Panc1 (cell line): Measurements from ENCODE around the gene DAB1. TPM values are rescaled to one million over a fixed set of nuclear protein-coding genes. Genes with fewer than 3 reads are reported as not detected.

ENCODE experiments used
- ATAC-seq: fragments of 200-7000 bp; cut with Tn5 transposase; 2 replicates; pipeline ENCODE4 v1.9.1; 2020; ENCODE audit warnings: mild to moderate bottlenecking, moderate library complexity
- BruUV-seq: library from RNA; stranded (reverse); fragments of 400-500 nt; replicated peaks from 2 replicates; lab custom pipeline; 2021; lab: Mats Ljungman, UMichigan
- CTCF ChIA-PET: fragments of 300-600 bp; sonication (Branson Sonifier 250); formaldehyde crosslinking; loops from one replicate; lab custom pipeline; 2022; ENCODE audit warnings: antibody characterized with exemption; lab: Charles Lee
- POLR2A ChIA-PET: fragments of 300-600 bp; sonication (Branson Sonifier 250); formaldehyde crosslinking; loops from one replicate; lab custom pipeline; 2022; ENCODE audit warnings: antibody characterized with exemption; lab: Charles Lee
- DNase-seq: peaks from one replicate; pipeline ENCODE4 v3.0.0-alpha.2; 2010; ENCODE audit warnings: low read depth, low spot score
- H3K27ac ChIP-seq: 2 replicates; pipeline ENCODE4 v1.5.1; 2011; ENCODE audit warnings: mild to moderate bottlenecking, low read length, inconsistent platforms
- H3K27me3 ChIP-seq: fragments of 200-500 bp; sonication (Bioruptor generic); 2 replicates; pipeline ENCODE4 v1.6.0; 2014; ENCODE audit warnings: low read length, inconsistent platforms; ENCODE audit not compliant: control insufficient read depth, insufficient read depth
- H3K36me3 ChIP-seq: fragments of 200-500 bp; sonication (Bioruptor generic); 2 replicates; pipeline ENCODE4 v1.5.1; 2014; ENCODE audit warnings: inconsistent platforms, mild to moderate bottlenecking, low read length, moderate library complexity; ENCODE audit not compliant: control insufficient read depth, insufficient read depth
- H3K4me1 ChIP-seq: 2 replicates; pipeline ENCODE4 v1.5.1; 2011; ENCODE audit warnings: inconsistent platforms, mild to moderate bottlenecking, low read length, moderate library complexity; ENCODE audit not compliant: control insufficient read depth, insufficient read depth
- H3K4me3 ChIP-seq, 2 experiments: 2 replicates each; pipeline ENCODE4 v1.5.1; 2011 to 2012; ENCODE audit warnings: low read depth in 2 of 2, low read length in 2 of 2, mild to moderate bottlenecking in 2 of 2, inconsistent platforms in 1 of 2, moderate library complexity in 1 of 2
- H3K9me3 ChIP-seq: fragments of 200-500 bp; sonication (Bioruptor generic); 2 replicates; pipeline ENCODE4 v1.5.1; 2014; ENCODE audit warnings: low read depth, mild to moderate bottlenecking, inconsistent platforms, low read length, moderate library complexity; ENCODE audit not compliant: control insufficient read depth, insufficient read depth
- POLR2AphosphoS5 ChIP-seq: IDR thresholded peaks from 2 replicates; pipeline ENCODE4 v1.6.1; 2012; ENCODE audit warnings: mild to moderate bottlenecking, low read depth, low read length, moderate library complexity
- SIN3A ChIP-seq: IDR thresholded peaks from 2 replicates; pipeline ENCODE4 v1.6.1; 2012; ENCODE audit warnings: low read depth, mild to moderate bottlenecking, low read length, moderate library complexity, borderline replicate concordance; ENCODE audit not compliant: insufficient read depth
- TCF7L2 ChIP-seq: IDR thresholded peaks from 2 replicates; pipeline ENCODE4 v1.6.1; 2011; ENCODE audit warnings: mild to moderate bottlenecking, low read depth, low read length, inconsistent platforms
- in situ Hi-C: cut with HindIII; loops from 2 replicates; pipeline ENCODE4 v1.10.0; 2016; ENCODE audit warnings: low sequenced_read_pairs, low pct_unique_long_range_greater_than_20kb
- intact Hi-C: fragments of 100-400 bp; cut with micrococcal nuclease; formaldehyde crosslinking; loops from one replicate; pipeline ENCODE4 v1.10.0; 2022; ENCODE audit not compliant: unreplicated experiment
- total RNA-seq: library from RNA; stranded (reverse); gene quantifications from one replicate; pipeline ENCODE4 v1.2.1, GENCODE V29; 2021; ENCODE audit not compliant: unreplicated experiment
- TF ChIP-seq, protein P1 (sequence below): fragments of 450-650 bp; IDR thresholded peaks from 2 replicates; pipeline ENCODE4 v1.5.1; 2017; ENCODE audit warnings: mild to moderate bottlenecking
- TF ChIP-seq, protein P2 (sequence below), 2 experiments: IDR thresholded peaks; 2 replicates each; pipeline ENCODE4 v1.6.1; 2011 to 2012; ENCODE audit warnings: low read depth in 2 of 2, control low read depth in 1 of 2, low read length in 1 of 2, mild to moderate bottlenecking in 1 of 2, moderate library complexity in 1 of 2; ENCODE audit not compliant: insufficient read depth in 1 of 2

The DAB1 gene
- total RNA-seq, 1 experiment from 2014 or later = 0.05 TPM

GRCh38 chr1:57252597-57253294 is 171.1 kb downstream of the DAB1 start:
- ATAC-seq (no peak; the same call in 1 of the 2 replicates), DNase-seq (no peak)
- no TSS peak for BruUV-seq
- POLR2A ChIA-PET = no interaction called here
- Histone ChIP-seq H3K4me1 (no peaks in the 10 kb centered on the region), H3K4me3 (no peak overlapping the region), H3K36me3 (no peaks in the 10 kb centered on the region), H3K9me3 (no peaks in the 10 kb centered on the region), H3K27me3 (no peaks in the 10 kb centered on the region), H3K27ac (no peak overlapping the region)
- CTCF ChIA-PET = no interaction called here
- intact Hi-C loops (no loop called here), in situ Hi-C loops (no loop called here)
- TF ChIP-seq, protein P1, sequence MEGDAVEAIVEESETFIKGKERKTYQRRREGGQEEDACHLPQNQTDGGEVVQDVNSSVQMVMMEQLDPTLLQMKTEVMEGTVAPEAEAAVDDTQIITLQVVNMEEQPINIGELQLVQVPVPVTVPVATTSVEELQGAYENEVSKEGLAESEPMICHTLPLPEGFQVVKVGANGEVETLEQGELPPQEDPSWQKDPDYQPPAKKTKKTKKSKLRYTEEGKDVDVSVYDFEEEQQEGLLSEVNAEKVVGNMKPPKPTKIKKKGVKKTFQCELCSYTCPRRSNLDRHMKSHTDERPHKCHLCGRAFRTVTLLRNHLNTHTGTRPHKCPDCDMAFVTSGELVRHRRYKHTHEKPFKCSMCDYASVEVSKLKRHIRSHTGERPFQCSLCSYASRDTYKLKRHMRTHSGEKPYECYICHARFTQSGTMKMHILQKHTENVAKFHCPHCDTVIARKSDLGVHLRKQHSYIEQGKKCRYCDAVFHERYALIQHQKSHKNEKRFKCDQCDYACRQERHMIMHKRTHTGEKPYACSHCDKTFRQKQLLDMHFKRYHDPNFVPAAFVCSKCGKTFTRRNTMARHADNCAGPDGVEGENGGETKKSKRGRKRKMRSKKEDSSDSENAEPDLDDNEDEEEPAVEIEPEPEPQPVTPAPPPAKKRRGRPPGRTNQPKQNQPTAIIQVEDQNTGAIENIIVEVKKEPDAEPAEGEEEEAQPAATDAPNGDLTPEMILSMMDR = no peak
- TF ChIP-seq, protein P2, sequence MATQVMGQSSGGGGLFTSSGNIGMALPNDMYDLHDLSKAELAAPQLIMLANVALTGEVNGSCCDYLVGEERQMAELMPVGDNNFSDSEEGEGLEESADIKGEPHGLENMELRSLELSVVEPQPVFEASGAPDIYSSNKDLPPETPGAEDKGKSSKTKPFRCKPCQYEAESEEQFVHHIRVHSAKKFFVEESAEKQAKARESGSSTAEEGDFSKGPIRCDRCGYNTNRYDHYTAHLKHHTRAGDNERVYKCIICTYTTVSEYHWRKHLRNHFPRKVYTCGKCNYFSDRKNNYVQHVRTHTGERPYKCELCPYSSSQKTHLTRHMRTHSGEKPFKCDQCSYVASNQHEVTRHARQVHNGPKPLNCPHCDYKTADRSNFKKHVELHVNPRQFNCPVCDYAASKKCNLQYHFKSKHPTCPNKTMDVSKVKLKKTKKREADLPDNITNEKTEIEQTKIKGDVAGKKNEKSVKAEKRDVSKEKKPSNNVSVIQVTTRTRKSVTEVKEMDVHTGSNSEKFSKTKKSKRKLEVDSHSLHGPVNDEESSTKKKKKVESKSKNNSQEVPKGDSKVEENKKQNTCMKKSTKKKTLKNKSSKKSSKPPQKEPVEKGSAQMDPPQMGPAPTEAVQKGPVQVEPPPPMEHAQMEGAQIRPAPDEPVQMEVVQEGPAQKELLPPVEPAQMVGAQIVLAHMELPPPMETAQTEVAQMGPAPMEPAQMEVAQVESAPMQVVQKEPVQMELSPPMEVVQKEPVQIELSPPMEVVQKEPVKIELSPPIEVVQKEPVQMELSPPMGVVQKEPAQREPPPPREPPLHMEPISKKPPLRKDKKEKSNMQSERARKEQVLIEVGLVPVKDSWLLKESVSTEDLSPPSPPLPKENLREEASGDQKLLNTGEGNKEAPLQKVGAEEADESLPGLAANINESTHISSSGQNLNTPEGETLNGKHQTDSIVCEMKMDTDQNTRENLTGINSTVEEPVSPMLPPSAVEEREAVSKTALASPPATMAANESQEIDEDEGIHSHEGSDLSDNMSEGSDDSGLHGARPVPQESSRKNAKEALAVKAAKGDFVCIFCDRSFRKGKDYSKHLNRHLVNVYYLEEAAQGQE (IDR thresholded peaks at IDR 0.05; ENCODE audit: insufficient read depth in 1 of 2, low read depth in 2 of 2, low read length in 1 of 2) = no peak
- TF ChIP-seq POLR2AphosphoS5 (no peak), SIN3A (no peak), TCF7L2 (no peak)

- DNase-seq (no peak), ATAC-seq (no peak)
- no peaks in the 10 kb centered on the region for H3K9me3 ChIP-seq
- no peak overlapping the region for H3K27ac ChIP-seq
- no peak overlapping the region for H3K4me3 ChIP-seq
- H3K36me3 ChIP-seq = no peaks in the 10 kb centered on the region
- ChIA-PET POLR2A (no interaction called here), CTCF (no interaction called here)
- no TSS peak for BruUV-seq
- intact Hi-C loops = no loop called here
- TF ChIP-seq SIN3A (no peak), TCF7L2 (no peak), POLR2AphosphoS5 (no peak)
- TF ChIP-seq, protein P1 = no peak
- TF ChIP-seq, protein P2 (IDR thresholded peaks at IDR 0.05; ENCODE audit: insufficient read depth in 1 of 2, low read depth in 2 of 2, low read length in 1 of 2) = no peak
- H3K4me1 ChIP-seq = no peaks in the 10 kb centered on the region
- in situ Hi-C loops = no loop called here
- no peaks in the 10 kb centered on the region for H3K27me3 ChIP-seq
These were observed 173.8 kb downstream of the DAB1 start for GRCh38 chr1:57250021-57250420.
